H54 (cell line): Measurements from ENCODE around the gene TFR2.
A peak's percentile ranks its signal among the peaks of the same experiment; 100 is the strongest.

Source experiments
- DNase-seq: peaks from one replicate; pipeline ENCODE4 v3.0.0; 2011; ENCODE audit warnings: low spot score, mixed read lengths; ENCODE audit not compliant: insufficient read length
- FAIRE-seq: peaks from 3 replicates; lab custom pipeline; 2011; peaks lifted over from hg19 to GRCh38; lab: Jason Lieb, UNC
- POLR2A ChIP-seq: IDR thresholded peaks from 2 replicates; pipeline ENCODE4 v1.6.1; 2011; ENCODE audit warnings: low read depth, mild to moderate bottlenecking, low read length

Gene TFR2

GRCh38 chr7:100604976-100605911, 36.1 kb downstream of the TFR2 start:
- FAIRE-seq: no peak
- TF ChIP-seq POLR2A: no peak
- DNase-seq: no peak

- peak; percentile 58 for TF ChIP-seq POLR2A
- FAIRE-seq: no peak
- peak; percentile 84 for DNase-seq
Measured at GRCh38 chr7:100604028-100604975, 37.0 kb downstream of the TFR2 start.

GRCh38 chr7:100603726-100604027, 37.7 kb downstream of the TFR2 start:
- TF ChIP-seq POLR2A: no peak
- no peak for FAIRE-seq
- DNase-seq: no peak

GRCh38 chr7:100602889-100603725, 38.2 kb downstream of the TFR2 start:
- TF ChIP-seq POLR2A: no peak
- FAIRE-seq (no peak), DNase-seq (no peak)

GRCh38 chr7:100600730-100601038, 40.7 kb downstream of the TFR2 start:
- FAIRE-seq (no peak), DNase-seq (no peak)
- TF ChIP-seq POLR2A: no peak

- FAIRE-seq (no peak), DNase-seq (no peak)
- no peak for TF ChIP-seq POLR2A
Measured at GRCh38 chr7:100599911-100600729, 41.2 kb downstream of the TFR2 start.

GRCh38 chr7:100598425-100598824, 42.9 kb downstream of the TFR2 start:
- TF ChIP-seq POLR2A: no peak
- DNase-seq: no peak
- FAIRE-seq: no peak

- FAIRE-seq (no peak), DNase-seq (no peak)
- no peak for TF ChIP-seq POLR2A
Measured at GRCh38 chr7:100595188-100595587, 46.2 kb downstream of the TFR2 start.

GRCh38 chr7:100591596-100591995, 49.8 kb downstream of the TFR2 start:
- TF ChIP-seq POLR2A: no peak
- FAIRE-seq: no peak

GRCh38 chr7:100590077-100590737, 51.1 kb downstream of the TFR2 start:
- no peak for TF ChIP-seq POLR2A
- DNase-seq (no peak), FAIRE-seq (no peak)

More at GRCh38 chr7:100591596-100591995, 49.8 kb downstream of the TFR2 start:
- no peak for DNase-seq

- DNase-seq (no peak), FAIRE-seq (no peak)
- no peak for TF ChIP-seq POLR2A
Measured at GRCh38 chr7:100589341-100589947, 51.9 kb downstream of the TFR2 start.

GRCh38 chr7:100588438-100588837, 52.9 kb downstream of the TFR2 start:
- TF ChIP-seq POLR2A: no peak
- no peak for FAIRE-seq
- no peak for DNase-seq
